GM06990 (cell line): ENCODE data around the gene VSIR.

Source experiments
- DNase-seq: peaks from one replicate; pipeline ENCODE4 v3.0.0-alpha.2; 2011; ENCODE audit not compliant: insufficient read length; ENCODE audit errors: extremely low read depth
- H3K27me3 ChIP-seq: replicated peaks from 2 replicates; pipeline ENCODE4 v1.6.0; 2011; ENCODE audit warnings: low read length; ENCODE audit not compliant: control insufficient read depth, insufficient read depth
- H3K36me3 ChIP-seq: 2 replicates; pipeline ENCODE4 v1.5.1; 2011; ENCODE audit warnings: low read length; ENCODE audit not compliant: control insufficient read depth, insufficient read depth
- H3K4me3 ChIP-seq: replicated peaks from 2 replicates; pipeline ENCODE4 v1.5.1; 2011; ENCODE audit warnings: low read depth, mild to moderate bottlenecking, control low read depth, low read length
- CTCF ChIP-seq: IDR thresholded peaks from 2 replicates; pipeline ENCODE4 v1.5.1; 2011; ENCODE audit warnings: low read length, control low read depth, mild to moderate bottlenecking, inconsistent platforms; ENCODE audit not compliant: insufficient read depth, poor library complexity, severe bottlenecking

The VSIR gene

DNA sequence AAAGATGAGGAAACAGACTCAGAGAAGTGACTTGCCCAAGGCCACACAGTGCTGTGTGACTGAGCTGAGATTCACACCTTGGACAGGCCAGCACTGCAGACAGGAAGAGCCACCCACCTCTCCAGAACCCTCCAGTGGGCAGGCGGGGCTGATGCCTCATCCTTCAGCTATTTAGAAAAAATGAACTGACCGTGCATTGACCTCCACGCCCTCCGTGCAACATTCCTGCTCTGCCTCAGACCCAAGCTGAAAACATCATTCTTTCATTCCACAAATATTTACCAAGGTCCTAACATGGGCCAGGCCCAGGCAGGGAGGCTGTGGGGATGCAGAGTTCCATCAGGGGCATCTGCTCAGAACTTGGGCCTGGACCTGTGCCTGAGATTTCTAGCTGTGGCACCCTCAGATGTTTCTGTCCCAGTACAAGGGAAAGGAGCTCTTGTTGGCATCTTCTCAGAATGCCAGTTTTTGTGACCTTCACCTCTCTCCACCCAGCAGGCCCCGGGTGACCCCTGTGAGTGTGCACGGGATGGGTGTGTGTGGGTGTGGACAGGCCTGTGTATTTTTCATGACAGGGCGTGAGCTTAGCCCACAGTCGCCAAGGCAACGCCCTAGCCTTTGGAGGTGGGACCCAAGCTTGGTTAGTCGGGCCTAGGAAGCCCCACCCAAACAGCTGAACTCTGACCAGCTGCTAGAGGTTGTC lies 6.5 kb downstream of the VSIR start:
- no peak for DNase-seq
- Histone ChIP-seq H3K36me3 (no peaks in the 10 kb centered on the region; the same call in none of the 2 replicates), H3K27me3 (no peaks in the 10 kb centered on the region), H3K4me3 (no peak overlapping the region)
- no peak for TF ChIP-seq CTCF

DNA sequence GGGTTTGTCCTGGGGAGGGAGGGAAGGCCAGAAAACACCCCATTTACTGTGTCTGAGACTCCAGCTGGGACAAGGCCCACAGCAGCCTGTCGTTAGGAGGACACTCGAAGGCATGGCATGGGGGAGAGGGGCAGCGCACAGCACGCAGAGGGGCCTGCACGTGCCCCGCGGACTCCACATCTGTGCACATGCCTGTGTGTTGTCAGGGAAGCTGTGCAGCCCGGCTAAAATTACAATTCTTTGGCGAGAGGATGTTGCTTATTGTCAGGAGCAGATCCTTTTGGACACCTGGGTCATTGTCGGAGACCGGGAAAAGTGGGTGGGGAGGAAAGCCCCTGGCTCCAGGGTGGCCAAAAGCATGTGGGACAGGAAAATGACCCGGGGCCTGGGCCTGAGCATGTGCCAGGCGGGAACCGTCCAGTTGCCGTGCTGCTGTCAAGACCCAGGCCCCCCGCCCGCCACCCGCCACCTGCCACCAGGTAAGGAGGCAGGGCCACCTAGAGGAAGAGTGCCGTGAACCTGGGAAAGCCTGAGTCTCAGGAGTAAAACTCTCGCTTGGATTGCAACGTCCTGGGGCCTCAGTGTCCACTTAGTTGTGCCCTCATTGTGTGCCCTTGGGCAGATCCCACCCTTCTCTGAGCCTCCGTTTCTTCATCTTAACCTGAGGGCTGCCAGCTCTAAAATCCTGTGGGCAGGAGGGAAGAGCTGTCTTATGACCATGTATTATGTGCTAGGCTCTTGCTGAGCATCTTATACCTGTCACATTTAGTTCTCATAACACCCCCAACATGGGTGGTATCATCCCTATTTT lies 7.2 kb downstream of the VSIR start:
- Histone ChIP-seq H3K36me3 (peaks cover 1% of the 10 kb centered on the region), H3K4me3 (no peak overlapping the region), H3K27me3 (no peaks in the 10 kb centered on the region)
- TF ChIP-seq CTCF, result no peak
- DNase-seq, result no peak

DNA sequence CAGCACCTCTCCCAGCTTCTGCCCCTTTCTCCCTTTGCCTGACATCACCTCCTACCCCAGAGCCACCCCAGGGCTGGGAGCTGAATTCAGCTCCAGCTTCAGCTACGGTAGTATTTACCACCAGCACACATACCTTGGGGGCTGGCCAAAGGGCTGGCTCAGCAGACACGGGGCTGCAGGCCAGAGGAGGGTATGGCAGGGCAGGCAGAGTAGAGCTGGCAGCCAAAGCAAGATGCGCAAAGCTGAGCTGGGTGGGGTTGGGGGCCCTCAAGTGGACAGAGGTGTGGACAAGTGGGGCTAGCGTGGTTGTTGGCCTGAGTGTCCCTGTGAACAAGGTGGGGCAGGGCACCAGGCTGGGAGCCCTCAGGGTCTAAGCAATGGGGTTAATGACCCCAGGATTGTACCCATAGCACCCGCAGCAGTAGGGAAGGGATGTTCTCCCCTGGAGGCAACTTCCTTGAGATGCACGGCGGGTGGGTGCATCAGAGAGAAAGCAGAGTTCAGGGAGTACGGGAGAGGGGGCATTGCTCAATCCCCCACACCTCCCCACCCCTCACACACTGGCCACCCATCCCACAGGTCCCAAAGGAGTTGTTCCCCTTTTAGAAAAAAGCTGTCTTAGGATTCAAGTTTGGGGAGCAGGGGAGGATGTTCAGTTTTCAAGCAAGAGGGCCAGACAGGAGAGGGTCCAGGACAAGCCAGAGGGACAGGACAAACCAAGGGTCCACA lies 8.0 kb downstream of the VSIR start:
- peaks cover 1% of the 10 kb centered on the region for H3K36me3 ChIP-seq
- TF ChIP-seq CTCF, result no peak
- no peaks in the 10 kb centered on the region for H3K27me3 ChIP-seq
- no peak overlapping the region for H3K4me3 ChIP-seq
- no peak for DNase-seq

GRCh38 chr10:71763352-71764127 lies 9.8 kb downstream of the VSIR start:
- Histone ChIP-seq H3K36me3 (peaks cover 1% of the 10 kb centered on the region), H3K4me3 (no peak overlapping the region), H3K27me3 (no peaks in the 10 kb centered on the region)
- no peak for TF ChIP-seq CTCF
- no peak for DNase-seq

DNA sequence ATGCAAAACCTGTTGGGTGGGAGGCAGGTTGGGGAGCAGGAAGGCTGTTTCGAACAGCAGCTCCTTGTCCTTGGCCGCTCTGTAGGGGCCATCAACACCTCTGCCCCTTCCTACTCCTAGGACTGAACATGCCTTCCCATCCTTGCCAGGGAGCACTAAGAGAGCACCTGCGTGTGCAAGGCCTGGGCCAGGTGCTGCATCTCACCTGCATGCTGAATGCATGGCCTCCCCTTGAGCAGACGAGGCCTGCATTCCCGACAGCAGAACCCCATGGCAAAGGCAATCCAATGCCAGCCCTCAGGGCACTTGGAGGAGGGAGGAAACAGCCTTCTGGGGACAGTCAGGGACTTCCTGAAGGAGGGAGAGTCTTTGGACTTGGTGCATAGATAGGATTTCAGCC lies 11.0 kb downstream of the VSIR start:
- Histone ChIP-seq H3K4me3 (no peak overlapping the region), H3K27me3 (no peaks in the 10 kb centered on the region), H3K36me3 (peaks cover 3% of the 10 kb centered on the region)
- no peak for TF ChIP-seq CTCF
- no peak for DNase-seq
